DOHH2 (cell line): ENCODE data around the gene RPS17.

Source experiments
- H3F3A ChIP-seq: fragments of 200-600 bp; sonication (generic), shearing (Covaris generic); 2 replicates; pipeline ENCODE4 v1.6.0; 2016; ENCODE audit warnings: antibody characterized with exemption, mild to moderate bottlenecking; ENCODE audit not compliant: control insufficient read depth, insufficient read depth
- H3K27ac ChIP-seq: fragments of 200-600 bp; sonication (generic); 2 replicates; pipeline ENCODE4 v1.5.1; 2014; ENCODE audit warnings: low read depth, mild to moderate bottlenecking, low read length, moderate library complexity
- H3K27me3 ChIP-seq: fragments of 200-600 bp; sonication (generic); 2 replicates; pipeline ENCODE4 v1.6.1; 2014; ENCODE audit warnings: mild to moderate bottlenecking, low read length, mixed read lengths; ENCODE audit not compliant: control insufficient read depth
- H3K36me3 ChIP-seq: fragments of 200-600 bp; sonication (generic); 2 replicates; pipeline ENCODE4 v1.6.1; 2014; ENCODE audit warnings: mild to moderate bottlenecking, low read length, moderate library complexity, mixed read lengths; ENCODE audit not compliant: control insufficient read depth
- H3K4me1 ChIP-seq: fragments of 200-600 bp; sonication (generic); 2 replicates; pipeline ENCODE4 v1.6.1; 2014; ENCODE audit warnings: mild to moderate bottlenecking, low read length, mixed read lengths; ENCODE audit not compliant: control insufficient read depth
- H3K4me2 ChIP-seq: fragments of 200-600 bp; sonication (generic); 2 replicates; pipeline ENCODE4 v1.6.0; 2014; ENCODE audit warnings: mild to moderate bottlenecking, low read length, moderate library complexity
- H3K4me3 ChIP-seq: fragments of 200-600 bp; sonication (generic); 2 replicates; pipeline ENCODE4 v1.5.1; 2014; ENCODE audit warnings: mild to moderate bottlenecking, low read length, mixed read lengths
- H3K79me2 ChIP-seq: fragments of 200-600 bp; sonication (generic); 2 replicates; pipeline ENCODE4 v1.6.1; 2014; ENCODE audit warnings: mild to moderate bottlenecking, low read length, mixed read lengths; ENCODE audit not compliant: control insufficient read depth
- H3K9me2 ChIP-seq: fragments of 200-600 bp; sonication (generic); replicated peaks from 2 replicates; pipeline ENCODE4 v1.6.1; 2014; ENCODE audit warnings: mild to moderate bottlenecking, low read length, mixed read lengths; ENCODE audit not compliant: control insufficient read depth
- H3K9me3 ChIP-seq: fragments of 200-600 bp; sonication (generic); 2 replicates; pipeline ENCODE4 v1.6.1; 2014; ENCODE audit warnings: antibody characterized with exemption, low read length, mixed read lengths; ENCODE audit not compliant: control insufficient read depth, insufficient read depth
- H4K20me1 ChIP-seq: fragments of 200-600 bp; sonication (generic); 2 replicates; pipeline ENCODE4 v1.6.0; 2014; ENCODE audit warnings: low read depth, mild to moderate bottlenecking, antibody characterized with exemption, low read length, moderate library complexity; ENCODE audit not compliant: control insufficient read depth, insufficient read depth
- EZH2phosphoT487 ChIP-seq: fragments of 200-600 bp; sonication (generic); IDR thresholded peaks from 2 replicates; pipeline ENCODE4 v1.6.1; 2017; ENCODE audit warnings: borderline replicate concordance, mild to moderate bottlenecking, antibody characterized with exemption, low read length, moderate library complexity, mixed read lengths
- TF ChIP-seq, protein P1 (sequence below): fragments of 200-600 bp; sonication (generic); IDR thresholded peaks from one replicate; pipeline ENCODE4 v1.5.1; 2014; ENCODE audit warnings: antibody characterized with exemption, mild to moderate bottlenecking, low read depth, low read length; ENCODE audit not compliant: poor library complexity, severe bottlenecking

The RPS17 gene

DNA sequence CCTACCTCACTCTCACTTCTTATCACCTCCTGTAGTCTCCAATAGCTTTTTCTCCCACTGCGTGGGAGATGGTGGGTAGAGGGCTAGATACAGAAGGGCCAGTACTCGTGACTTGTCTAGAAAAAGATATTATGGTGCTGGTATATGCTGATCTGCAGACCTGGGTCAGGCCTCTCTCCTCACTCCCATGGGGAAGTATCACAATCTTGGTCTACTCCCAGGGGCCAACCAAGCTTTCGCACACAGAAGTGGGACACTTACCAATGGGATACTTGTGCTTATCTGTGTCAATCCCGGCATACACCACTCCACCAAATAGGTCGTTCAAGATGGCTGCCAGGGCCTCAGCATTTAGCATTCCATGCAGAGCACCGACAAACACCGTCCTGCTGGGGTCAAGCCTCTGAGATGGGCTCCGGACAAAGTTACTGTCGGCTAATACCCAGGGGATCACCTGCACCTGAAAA is 9.0 kb upstream of the RPS17 start:
- TF ChIP-seq, protein P1, sequence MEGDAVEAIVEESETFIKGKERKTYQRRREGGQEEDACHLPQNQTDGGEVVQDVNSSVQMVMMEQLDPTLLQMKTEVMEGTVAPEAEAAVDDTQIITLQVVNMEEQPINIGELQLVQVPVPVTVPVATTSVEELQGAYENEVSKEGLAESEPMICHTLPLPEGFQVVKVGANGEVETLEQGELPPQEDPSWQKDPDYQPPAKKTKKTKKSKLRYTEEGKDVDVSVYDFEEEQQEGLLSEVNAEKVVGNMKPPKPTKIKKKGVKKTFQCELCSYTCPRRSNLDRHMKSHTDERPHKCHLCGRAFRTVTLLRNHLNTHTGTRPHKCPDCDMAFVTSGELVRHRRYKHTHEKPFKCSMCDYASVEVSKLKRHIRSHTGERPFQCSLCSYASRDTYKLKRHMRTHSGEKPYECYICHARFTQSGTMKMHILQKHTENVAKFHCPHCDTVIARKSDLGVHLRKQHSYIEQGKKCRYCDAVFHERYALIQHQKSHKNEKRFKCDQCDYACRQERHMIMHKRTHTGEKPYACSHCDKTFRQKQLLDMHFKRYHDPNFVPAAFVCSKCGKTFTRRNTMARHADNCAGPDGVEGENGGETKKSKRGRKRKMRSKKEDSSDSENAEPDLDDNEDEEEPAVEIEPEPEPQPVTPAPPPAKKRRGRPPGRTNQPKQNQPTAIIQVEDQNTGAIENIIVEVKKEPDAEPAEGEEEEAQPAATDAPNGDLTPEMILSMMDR = no peak
- TF ChIP-seq EZH2phosphoT487 = no peak
- no peaks in the 10 kb centered on the region for H3K4me1 ChIP-seq
- H3K4me3 ChIP-seq = no peak overlapping the region
- H3K27ac ChIP-seq = no peak overlapping the region
- no peaks in the 10 kb centered on the region for H3K36me3 ChIP-seq
- H4K20me1 ChIP-seq = no peaks in the 10 kb centered on the region
- H3K27me3 ChIP-seq = peaks cover 34% of the 10 kb centered on the region
- H3F3A ChIP-seq = no peaks in the 10 kb centered on the region
- H3K79me2 ChIP-seq = no peaks in the 10 kb centered on the region
- no peak overlapping the region for H3K4me2 ChIP-seq
- H3K9me3 ChIP-seq = no peaks in the 10 kb centered on the region
- H3K9me2 ChIP-seq = no peaks in the 10 kb centered on the region

DNA sequence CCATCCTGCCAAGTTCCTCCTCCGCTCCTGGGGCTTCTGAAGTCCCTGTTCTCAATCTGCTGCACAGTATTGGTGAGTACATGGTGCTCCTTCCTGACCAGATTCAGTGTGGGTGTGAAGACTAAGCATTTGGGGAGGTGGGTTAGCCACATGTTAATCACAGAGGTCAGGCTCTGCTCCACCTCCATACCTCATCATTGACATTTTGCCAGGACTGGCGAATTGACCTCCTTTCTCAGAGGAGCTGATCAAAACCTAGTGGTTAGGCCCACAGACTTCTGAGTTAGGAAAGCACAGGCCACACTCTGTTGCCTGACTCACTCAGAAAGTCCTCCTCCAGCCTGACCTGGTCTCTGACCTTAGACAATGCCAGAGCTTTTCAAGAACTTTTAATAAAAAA is 8.4 kb upstream of the RPS17 start:
- H3K4me2 ChIP-seq = no peak overlapping the region
- H3K27me3 ChIP-seq = peaks cover 29% of the 10 kb centered on the region
- no peaks in the 10 kb centered on the region for H4K20me1 ChIP-seq
- TF ChIP-seq, protein P1 = no peak
- TF ChIP-seq EZH2phosphoT487 = no peak
- H3K4me1 ChIP-seq = no peaks in the 10 kb centered on the region
- no peak overlapping the region for H3K27ac ChIP-seq
- no peaks in the 10 kb centered on the region for H3F3A ChIP-seq
- no peaks in the 10 kb centered on the region for H3K9me2 ChIP-seq
- H3K9me3 ChIP-seq = no peaks in the 10 kb centered on the region
- no peaks in the 10 kb centered on the region for H3K79me2 ChIP-seq
- H3K36me3 ChIP-seq = no peaks in the 10 kb centered on the region
- no peak overlapping the region for H3K4me3 ChIP-seq

DNA sequence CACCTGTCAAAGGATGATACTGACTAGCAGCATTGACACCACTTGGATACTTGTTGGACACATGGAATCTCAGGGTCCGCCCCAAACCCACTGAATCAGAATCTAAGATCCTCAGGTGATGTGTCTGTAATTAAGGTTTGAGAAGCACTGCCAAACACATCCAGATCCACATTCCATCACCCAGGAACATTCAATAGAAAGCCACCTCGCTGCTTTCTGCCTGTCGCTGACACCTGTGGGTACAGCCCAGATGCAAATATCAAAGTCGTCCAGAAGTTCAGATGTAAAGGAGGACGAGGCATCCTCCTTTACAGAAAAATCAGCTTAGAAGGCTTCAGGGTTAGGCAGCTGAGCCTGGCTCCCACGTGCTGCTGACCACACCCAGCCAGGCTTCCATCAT is 5.2 kb upstream of the RPS17 start:
- Histone ChIP-seq H3K4me3 (no peak overlapping the region), H3K27ac (no peak overlapping the region), H3F3A (no peaks in the 10 kb centered on the region; the same call in 1 of the 2 replicates), H4K20me1 (no peaks in the 10 kb centered on the region), H3K9me2 (no peaks in the 10 kb centered on the region), H3K4me2 (no peak overlapping the region), H3K9me3 (no peaks in the 10 kb centered on the region), H3K27me3 (peaks cover 10% of the 10 kb centered on the region), H3K36me3 (peaks cover 6% of the 10 kb centered on the region), H3K79me2 (peaks cover 10% of the 10 kb centered on the region), H3K4me1 (peaks cover 5% of the 10 kb centered on the region)
- TF ChIP-seq EZH2phosphoT487 = no peak
- TF ChIP-seq, protein P1 = no peak
